ENCODE results near the gene ZAP70.

- TF ChIP-seq CTCF (IDR thresholded peaks at IDR 0.05) (no peak), POLR2AphosphoS5 (IDR thresholded peaks at IDR 0.05; ENCODE audit: low read depth, low read length) (no peak)
Measured at GRCh38 chr2:97736608-97737330, 23.4 kb downstream of the ZAP70 start.
